Liver (tissue), 9 donors: ENCODE data around the gene ZNF83. TPM values are rescaled to one million over a fixed set of nuclear protein-coding genes. Genes with fewer than 3 reads are reported as not detected.

Experiments used
- DNase-seq: peaks from one replicate; pipeline ENCODE4 v3.0.0-alpha.2; 2017; ENCODE audit warnings: low spot score
- H3K27ac ChIP-seq, 2 donors: one replicate each; pipeline ENCODE4 v1.7.0; 2013; ENCODE audit warnings: inconsistent platforms in 2 of 2, low read length in 2 of 2, control low read depth in 1 of 2, low read depth in 1 of 2, mild to moderate bottlenecking in 1 of 2
- H3K27me3 ChIP-seq, 4 donors: one replicate each; pipeline versions ENCODE4 v1.6.1 to v1.7.0; 2013; ENCODE audit warnings: low read length in 3 of 4, inconsistent platforms in 1 of 4, mild to moderate bottlenecking in 1 of 4, moderate library complexity in 1 of 4; ENCODE audit not compliant: control insufficient read depth in 4 of 4, insufficient read depth in 4 of 4
- H3K36me3 ChIP-seq, 4 donors: one replicate each; pipeline versions ENCODE4 v1.6.1 to v1.7.0; 2013; ENCODE audit warnings: low read length in 3 of 4, mild to moderate bottlenecking in 3 of 4, low read depth in 1 of 4, moderate library complexity in 1 of 4; ENCODE audit not compliant: control insufficient read depth in 4 of 4, insufficient read depth in 3 of 4
- H3K4me1 ChIP-seq, 4 donors: one replicate each; pipeline versions ENCODE4 v1.6.1 to v1.7.0; 2013; ENCODE audit warnings: low read length in 3 of 4, mild to moderate bottlenecking in 3 of 4, moderate library complexity in 1 of 4; ENCODE audit not compliant: control insufficient read depth in 4 of 4, insufficient read depth in 4 of 4
- H3K4me3 ChIP-seq, 3 donors: one replicate each; pipeline versions ENCODE4 v1.6.1 to v1.7.0; 2013; ENCODE audit warnings: low read length in 3 of 3, control low read depth in 1 of 3, low read depth in 1 of 3, mild to moderate bottlenecking in 1 of 3
- H3K9ac ChIP-seq, 2 donors: one replicate each; pipeline ENCODE4 v1.7.0; 2013; ENCODE audit warnings: low read length in 2 of 2, mild to moderate bottlenecking in 2 of 2, moderate library complexity in 2 of 2, control low read depth in 1 of 2, low read depth in 1 of 2
- H3K9me3 ChIP-seq, 4 donors: one replicate each; pipeline versions ENCODE4 v1.6.1 to v1.7.0; 2013; ENCODE audit warnings: low read length in 3 of 4; ENCODE audit not compliant: control insufficient read depth in 4 of 4
- EGR1 ChIP-seq, 2 donors: IDR thresholded peaks; 2 replicates each; pipeline ENCODE4 v1.6.1; 2016 to 2018; ENCODE audit warnings: antibody characterized with exemption in 2 of 2, low read depth in 2 of 2
- FOXA1 ChIP-seq: IDR thresholded peaks from 2 replicates; pipeline ENCODE4 v1.6.1; 2016; ENCODE audit warnings: antibody characterized with exemption
- FOXA2 ChIP-seq: IDR thresholded peaks from 2 replicates; pipeline ENCODE4 v1.6.1; 2016; ENCODE audit warnings: antibody characterized with exemption
- GABPA ChIP-seq, 2 donors: IDR thresholded peaks in 1 of 2; conservative IDR thresholded peaks in 1 of 2; 2 replicates each; pipeline ENCODE4 v1.6.1; 2016; ENCODE audit warnings: antibody characterized with exemption in 2 of 2, mild to moderate bottlenecking in 1 of 2, moderate library complexity in 1 of 2
- HNF4A ChIP-seq, 2 donors: conservative IDR thresholded peaks; 2 replicates each; pipeline ENCODE4 v1.6.1; 2016; ENCODE audit warnings: antibody characterized with exemption in 2 of 2, mild to moderate bottlenecking in 2 of 2
- HNF4G ChIP-seq: IDR thresholded peaks from 2 replicates; pipeline ENCODE4 v1.6.1; 2016; ENCODE audit warnings: antibody characterized with exemption
- JUND ChIP-seq, 2 donors: IDR thresholded peaks; 2 replicates each; pipeline ENCODE4 v1.6.1; 2016; ENCODE audit warnings: antibody characterized with exemption in 2 of 2
- NR2F2 ChIP-seq: IDR thresholded peaks from 2 replicates; pipeline ENCODE4 v1.6.1; 2016; ENCODE audit warnings: antibody characterized with exemption
- RAD21 ChIP-seq, 2 donors: IDR thresholded peaks; 2 replicates each; pipeline ENCODE4 v1.6.1; 2016; ENCODE audit warnings: antibody characterized with exemption in 2 of 2, mild to moderate bottlenecking in 2 of 2
- RXRA ChIP-seq, 2 donors: IDR thresholded peaks; 2 replicates each; pipeline ENCODE4 v1.6.1; 2017 to 2018; ENCODE audit warnings: antibody characterized with exemption in 2 of 2, mild to moderate bottlenecking in 1 of 2
- SP1 ChIP-seq: IDR thresholded peaks from 2 replicates; pipeline ENCODE4 v1.6.1; 2018; ENCODE audit warnings: antibody characterized with exemption, mild to moderate bottlenecking
- TAF1 ChIP-seq: conservative IDR thresholded peaks from 2 replicates; pipeline ENCODE4 v1.6.1; 2016; ENCODE audit warnings: antibody characterized with exemption, mild to moderate bottlenecking
- YY1 ChIP-seq: IDR thresholded peaks from 2 replicates; pipeline ENCODE4 v1.6.1; 2016; ENCODE audit warnings: antibody characterized with exemption, mild to moderate bottlenecking
- WGBS: extraction: QIAGEN DNeasy Blood & Tissue Kit; methylation state at CpG from one replicate; pipeline ENCODE4 v1.1.7; 2013; 5-methylcytosine and 5-hydroxymethylcytosine counted together
- polyA plus RNA-seq, 2 donors: library from polyadenylated mRNA; stranded (reverse) in 1 of 2; unstranded in 1 of 2; fragments of 200-250 nt in 1 of 2; fragments of >200 nt in 1 of 2; fragmentation: Nextera tagmentation in 1 of 2; extraction: Ambion mirVana in 1 of 2; gene quantifications; one replicate each; pipeline versions ENCODE4 v1.2.1 to v1.2.3, GENCODE V29; 2013 to 2015
- total RNA-seq, 2 donors: library from RNA; depleted of rRNA; stranded (reverse); fragments of >200 nt; gene quantifications; one replicate each; pipeline ENCODE4 v1.2.3, GENCODE V29; 2014
- TF ChIP-seq, protein P1 (sequence below): IDR thresholded peaks from 2 replicates; pipeline ENCODE4 v1.6.1; 2016; ENCODE audit warnings: antibody characterized with exemption, mild to moderate bottlenecking
- TF ChIP-seq, protein P2 (sequence below): IDR thresholded peaks from 2 replicates; pipeline ENCODE4 v1.6.1; 2016; ENCODE audit warnings: antibody characterized with exemption
- TF ChIP-seq, protein P3 (sequence below): fragments of 150-350 bp; IDR thresholded peaks from 2 replicates; pipeline ENCODE4 v1.5.1; 2017; ENCODE audit warnings: improper control_type of control experiment, low read depth, low read length; ENCODE audit not compliant: missing input control
- TF ChIP-seq, protein P4 (sequence below): IDR thresholded peaks from 2 replicates; pipeline ENCODE4 v1.6.1; 2016; ENCODE audit warnings: antibody characterized with exemption
- TF ChIP-seq, protein P5 (sequence below): IDR thresholded peaks from 2 replicates; pipeline ENCODE4 v1.6.1; 2016; ENCODE audit warnings: antibody characterized with exemption
- donor health status: healthy.
- donor health status: healthy.
- donor health status: healthy.
- donor health status: healthy.
- donor health status: healthy.

ZNF83 gene
- total and polyA plus RNA-seq, 4 donors: 2.7 to 19.8 (median 5.9) TPM

DNA sequence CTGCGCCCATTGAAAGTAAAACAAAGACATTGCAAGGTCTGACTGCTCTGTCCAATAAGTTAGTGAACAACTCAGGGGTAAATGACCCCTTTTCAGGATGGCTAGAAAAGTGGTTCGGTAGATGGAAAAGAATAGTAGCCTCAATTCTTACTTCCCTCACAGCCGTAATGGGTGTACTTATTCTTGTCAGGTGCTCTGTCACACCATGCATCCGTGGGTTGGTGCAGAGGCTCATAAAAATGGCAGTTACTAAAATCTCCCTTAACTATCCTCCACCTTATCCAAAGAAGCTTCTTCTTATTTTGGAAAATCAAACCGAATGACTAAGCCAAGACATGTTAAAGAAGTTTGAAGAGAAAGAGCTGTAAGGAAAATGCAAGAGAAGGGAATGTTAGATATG is 31.4 kb upstream of the ZNF83 start (continued):
- TF ChIP-seq, protein P1, sequence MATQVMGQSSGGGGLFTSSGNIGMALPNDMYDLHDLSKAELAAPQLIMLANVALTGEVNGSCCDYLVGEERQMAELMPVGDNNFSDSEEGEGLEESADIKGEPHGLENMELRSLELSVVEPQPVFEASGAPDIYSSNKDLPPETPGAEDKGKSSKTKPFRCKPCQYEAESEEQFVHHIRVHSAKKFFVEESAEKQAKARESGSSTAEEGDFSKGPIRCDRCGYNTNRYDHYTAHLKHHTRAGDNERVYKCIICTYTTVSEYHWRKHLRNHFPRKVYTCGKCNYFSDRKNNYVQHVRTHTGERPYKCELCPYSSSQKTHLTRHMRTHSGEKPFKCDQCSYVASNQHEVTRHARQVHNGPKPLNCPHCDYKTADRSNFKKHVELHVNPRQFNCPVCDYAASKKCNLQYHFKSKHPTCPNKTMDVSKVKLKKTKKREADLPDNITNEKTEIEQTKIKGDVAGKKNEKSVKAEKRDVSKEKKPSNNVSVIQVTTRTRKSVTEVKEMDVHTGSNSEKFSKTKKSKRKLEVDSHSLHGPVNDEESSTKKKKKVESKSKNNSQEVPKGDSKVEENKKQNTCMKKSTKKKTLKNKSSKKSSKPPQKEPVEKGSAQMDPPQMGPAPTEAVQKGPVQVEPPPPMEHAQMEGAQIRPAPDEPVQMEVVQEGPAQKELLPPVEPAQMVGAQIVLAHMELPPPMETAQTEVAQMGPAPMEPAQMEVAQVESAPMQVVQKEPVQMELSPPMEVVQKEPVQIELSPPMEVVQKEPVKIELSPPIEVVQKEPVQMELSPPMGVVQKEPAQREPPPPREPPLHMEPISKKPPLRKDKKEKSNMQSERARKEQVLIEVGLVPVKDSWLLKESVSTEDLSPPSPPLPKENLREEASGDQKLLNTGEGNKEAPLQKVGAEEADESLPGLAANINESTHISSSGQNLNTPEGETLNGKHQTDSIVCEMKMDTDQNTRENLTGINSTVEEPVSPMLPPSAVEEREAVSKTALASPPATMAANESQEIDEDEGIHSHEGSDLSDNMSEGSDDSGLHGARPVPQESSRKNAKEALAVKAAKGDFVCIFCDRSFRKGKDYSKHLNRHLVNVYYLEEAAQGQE: no peak
- TF ChIP-seq RXRA (IDR thresholded peaks at IDR 0.05): no peak

DNA sequence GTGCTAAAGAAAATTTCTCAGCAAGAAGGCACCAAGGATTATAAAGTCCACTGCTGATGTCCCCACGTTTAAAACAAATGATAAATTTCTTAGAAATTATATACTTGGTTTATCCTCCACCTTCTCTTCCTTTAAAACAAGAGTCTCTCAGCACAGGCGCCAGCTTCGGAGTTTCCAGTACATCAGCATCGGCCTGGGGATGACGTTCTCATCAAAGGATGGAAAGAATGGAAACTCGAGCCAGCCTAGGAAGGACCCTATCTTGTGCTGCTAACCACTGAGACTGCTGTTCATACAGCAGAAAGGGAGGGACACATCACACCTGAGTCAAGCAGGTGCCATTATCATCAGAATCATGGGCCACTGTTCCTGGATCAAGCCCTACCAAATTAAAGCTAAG is 29.8 kb upstream of the ZNF83 start:
- peaks cover 0 to 2% (median 0%) of the 10 kb centered on the region in 4 donors for H3K36me3 ChIP-seq
- H3K4me3 ChIP-seq: no peak overlapping the region
- no peak overlapping the region for H3K27ac ChIP-seq
- peaks cover 0 to 9% (median 3%) of the 10 kb centered on the region in 4 donors for H3K9me3 ChIP-seq
- TF ChIP-seq YY1 (no peak), SP1 (no peak), HNF4G (no peak), RXRA (IDR thresholded peaks at IDR 0.05) (no peak), HNF4A (conservative IDR thresholded peaks at IDR 0.05) (no peak), TAF1 (no peak), RAD21 (IDR thresholded peaks at IDR 0.05) (no peak), GABPA (IDR thresholded peaks at IDR 0.05 in 1 of 2, conservative IDR thresholded peaks at IDR 0.05 in 1 of 2) (no peak), EGR1 (IDR thresholded peaks at IDR 0.05; ENCODE audit: low read depth in 2 of 2) (no peak), FOXA2 (no peak), FOXA1 (no peak), NR2F2 (no peak), JUND (IDR thresholded peaks at IDR 0.05) (no peak)
- TF ChIP-seq, protein P1: no peak
- TF ChIP-seq, protein P2, sequence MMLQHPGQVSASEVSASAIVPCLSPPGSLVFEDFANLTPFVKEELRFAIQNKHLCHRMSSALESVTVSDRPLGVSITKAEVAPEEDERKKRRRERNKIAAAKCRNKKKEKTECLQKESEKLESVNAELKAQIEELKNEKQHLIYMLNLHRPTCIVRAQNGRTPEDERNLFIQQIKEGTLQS: no peak
- TF ChIP-seq, protein P3, sequence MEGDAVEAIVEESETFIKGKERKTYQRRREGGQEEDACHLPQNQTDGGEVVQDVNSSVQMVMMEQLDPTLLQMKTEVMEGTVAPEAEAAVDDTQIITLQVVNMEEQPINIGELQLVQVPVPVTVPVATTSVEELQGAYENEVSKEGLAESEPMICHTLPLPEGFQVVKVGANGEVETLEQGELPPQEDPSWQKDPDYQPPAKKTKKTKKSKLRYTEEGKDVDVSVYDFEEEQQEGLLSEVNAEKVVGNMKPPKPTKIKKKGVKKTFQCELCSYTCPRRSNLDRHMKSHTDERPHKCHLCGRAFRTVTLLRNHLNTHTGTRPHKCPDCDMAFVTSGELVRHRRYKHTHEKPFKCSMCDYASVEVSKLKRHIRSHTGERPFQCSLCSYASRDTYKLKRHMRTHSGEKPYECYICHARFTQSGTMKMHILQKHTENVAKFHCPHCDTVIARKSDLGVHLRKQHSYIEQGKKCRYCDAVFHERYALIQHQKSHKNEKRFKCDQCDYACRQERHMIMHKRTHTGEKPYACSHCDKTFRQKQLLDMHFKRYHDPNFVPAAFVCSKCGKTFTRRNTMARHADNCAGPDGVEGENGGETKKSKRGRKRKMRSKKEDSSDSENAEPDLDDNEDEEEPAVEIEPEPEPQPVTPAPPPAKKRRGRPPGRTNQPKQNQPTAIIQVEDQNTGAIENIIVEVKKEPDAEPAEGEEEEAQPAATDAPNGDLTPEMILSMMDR: no peak
- TF ChIP-seq, protein P4, sequence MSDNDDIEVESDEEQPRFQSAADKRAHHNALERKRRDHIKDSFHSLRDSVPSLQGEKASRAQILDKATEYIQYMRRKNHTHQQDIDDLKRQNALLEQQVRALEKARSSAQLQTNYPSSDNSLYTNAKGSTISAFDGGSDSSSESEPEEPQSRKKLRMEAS: no peak
- TF ChIP-seq, protein P5, sequence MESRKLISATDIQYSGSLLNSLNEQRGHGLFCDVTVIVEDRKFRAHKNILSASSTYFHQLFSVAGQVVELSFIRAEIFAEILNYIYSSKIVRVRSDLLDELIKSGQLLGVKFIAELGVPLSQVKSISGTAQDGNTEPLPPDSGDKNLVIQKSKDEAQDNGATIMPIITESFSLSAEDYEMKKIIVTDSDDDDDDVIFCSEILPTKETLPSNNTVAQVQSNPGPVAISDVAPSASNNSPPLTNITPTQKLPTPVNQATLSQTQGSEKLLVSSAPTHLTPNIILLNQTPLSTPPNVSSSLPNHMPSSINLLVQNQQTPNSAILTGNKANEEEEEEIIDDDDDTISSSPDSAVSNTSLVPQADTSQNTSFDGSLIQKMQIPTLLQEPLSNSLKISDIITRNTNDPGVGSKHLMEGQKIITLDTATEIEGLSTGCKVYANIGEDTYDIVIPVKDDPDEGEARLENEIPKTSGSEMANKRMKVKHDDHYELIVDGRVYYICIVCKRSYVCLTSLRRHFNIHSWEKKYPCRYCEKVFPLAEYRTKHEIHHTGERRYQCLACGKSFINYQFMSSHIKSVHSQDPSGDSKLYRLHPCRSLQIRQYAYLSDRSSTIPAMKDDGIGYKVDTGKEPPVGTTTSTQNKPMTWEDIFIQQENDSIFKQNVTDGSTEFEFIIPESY: no peak
- 86% methylated on average over 6 of the region's 6 CpGs for WGBS
- no peaks in the 10 kb centered on the region for H3K4me1 ChIP-seq
- no peaks in the 10 kb centered on the region for H3K27me3 ChIP-seq
- DNase-seq: no peak
- H3K9ac ChIP-seq: no peak overlapping the region
